ENCODE measurements around the gene CRNKL1. TPM values are rescaled to one million over a fixed set of nuclear protein-coding genes. Genes with fewer than 3 reads are reported as not detected.

CRNKL1 gene
- total RNA-seq, 1 experiment from 2014 or later, result 49.7 TPM

Other genes with a start within 250 kb of the CRNKL1 start
- gene NAA20, start 35.1 kb downstream of the CRNKL1 start, total RNA-seq (2014; rRNA removed; shearing (Covaris generic)), result 156 and 167 TPM in 2 replicates
- gene CFAP61, start 66 bp upstream of the CRNKL1 start, total RNA-seq (2014; rRNA removed; shearing (Covaris generic)), result 0.12 TPM in 1 of 2 replicates, not detected in the other

Data from RPMI7951 (cell line).